GM18873 (cell line): Measurements from ENCODE around the gene RAPH1.
"Not testable (repeated sequence)": the region's sequence is repeated elsewhere in the genome, so short reads cannot be mapped to it uniquely, and the experiment has no call there.

Experiments used
- ATAC-seq: cut with Tn5 transposase; IDR thresholded peaks from one replicate; pipeline ENCODE4 v1.9.1; 2021; ENCODE audit warnings: mild to moderate bottlenecking, moderate library complexity, moderate number of reproducible peaks; ENCODE audit not compliant: unreplicated experiment, low FRiP score

The RAPH1 gene

DNA sequence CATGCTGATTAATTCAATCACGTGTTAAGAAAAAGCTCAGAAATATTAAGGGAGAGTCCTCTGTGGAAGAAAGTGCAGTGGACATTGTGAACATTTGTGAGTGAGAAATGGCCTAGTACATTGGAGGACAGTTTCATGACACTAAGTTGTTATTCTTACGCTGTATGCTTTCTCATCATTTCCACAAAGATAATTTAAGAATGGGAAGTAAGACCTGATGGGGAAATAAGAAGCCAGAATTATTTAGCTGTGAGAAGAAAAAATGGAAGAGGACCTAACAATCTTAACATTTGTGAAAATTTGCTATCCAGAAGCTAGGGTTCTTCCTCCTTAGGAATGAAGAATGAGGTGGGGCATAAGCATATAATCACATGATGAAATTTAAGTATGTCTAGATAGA is 15.2 kb upstream of the RAPH1 start:
- ATAC-seq = no peak

DNA sequence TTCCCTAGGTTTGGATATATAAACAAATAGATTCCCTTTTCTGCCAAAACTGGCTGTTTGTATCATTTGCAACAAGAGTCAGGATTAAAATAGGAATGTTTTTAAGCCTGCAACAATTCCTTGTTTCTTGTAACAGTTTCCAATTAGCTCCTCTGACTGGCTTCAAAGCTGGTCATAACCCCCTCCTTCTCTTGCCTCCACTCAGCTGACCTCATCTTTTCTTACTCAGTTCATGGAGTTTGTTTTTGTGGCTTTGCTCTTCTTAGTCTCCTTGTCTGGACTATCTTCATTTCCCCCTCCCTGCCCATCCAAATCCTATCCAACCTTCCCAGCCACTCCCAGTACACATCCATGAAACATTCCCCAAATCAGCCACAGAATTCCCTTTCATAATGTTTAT is 14.3 kb upstream of the RAPH1 start:
- no peak for ATAC-seq

DNA sequence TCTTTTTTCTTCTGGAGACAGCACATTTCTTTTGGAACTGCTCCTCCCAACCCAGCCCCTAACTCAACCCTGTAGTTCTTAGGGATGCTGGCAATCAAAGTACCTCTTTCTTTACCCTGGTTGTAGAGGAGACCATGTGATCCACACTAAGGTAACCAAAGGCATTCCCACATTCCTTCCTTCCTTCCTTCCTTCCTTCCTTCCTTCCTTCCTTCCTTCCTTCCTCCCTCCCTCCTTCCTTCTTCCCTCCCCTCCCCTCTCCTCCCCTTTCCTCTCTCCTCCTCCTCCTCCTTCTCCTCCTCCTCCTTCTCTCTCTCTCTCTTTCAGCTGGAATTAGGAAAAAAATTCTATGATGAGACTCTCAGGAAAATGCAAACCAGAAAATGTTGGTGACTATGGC is 13.8 kb upstream of the RAPH1 start:
- no peak for ATAC-seq

GRCh38 chr2:203547356-203547755 is 12.3 kb upstream of the RAPH1 start:
- ATAC-seq = no peak

GRCh38 chr2:203544402-203544801 is 9.3 kb upstream of the RAPH1 start:
- ATAC-seq = no peak

DNA sequence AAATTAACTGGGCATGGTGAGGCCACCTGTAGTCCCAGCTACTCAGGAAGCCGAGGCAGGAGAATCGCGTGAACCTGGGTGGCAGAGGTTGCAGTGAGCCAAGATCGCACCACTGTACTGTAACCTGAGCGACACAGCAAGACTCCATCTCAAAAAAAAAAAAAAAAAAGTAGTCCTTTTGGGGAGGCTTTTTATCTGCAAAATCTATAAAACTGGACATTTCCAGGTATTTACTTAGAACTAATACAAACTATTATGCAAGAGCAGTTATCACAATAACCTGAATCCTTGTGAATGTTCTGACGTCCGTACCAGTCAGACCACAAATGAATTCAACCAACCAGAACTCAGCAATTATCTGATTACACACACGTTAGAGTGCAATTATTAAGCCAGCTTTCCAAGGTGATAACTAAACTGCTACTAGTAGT is 8.8 kb upstream of the RAPH1 start:
- ATAC-seq = no peak

- not testable (repeated sequence) for ATAC-seq
Observed at GRCh38 chr2:203540598-203540997, 5.5 kb upstream of the RAPH1 start.

DNA sequence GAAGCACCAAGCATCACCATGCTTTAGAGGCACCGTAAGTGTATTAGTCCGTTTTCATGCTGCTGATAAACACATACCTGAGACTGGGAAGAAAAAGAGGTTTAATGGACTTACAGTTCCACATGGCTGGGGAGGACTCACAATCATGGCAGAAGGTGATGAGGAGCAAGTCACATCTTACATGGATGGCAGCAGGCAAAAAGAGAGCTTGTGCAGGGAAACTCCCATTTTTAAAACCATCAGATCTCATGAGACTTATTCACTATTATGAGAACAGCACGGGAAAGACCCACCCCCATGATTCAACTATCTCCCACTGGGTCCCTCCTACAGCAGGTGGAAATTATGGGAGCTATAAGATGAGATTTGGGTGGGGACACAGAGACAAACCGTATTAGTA is 3.1 kb upstream of the RAPH1 start:
- not testable (repeated sequence) for ATAC-seq

- not testable (repeated sequence) for ATAC-seq
Observed at GRCh38 chr2:203536586-203536951, 1.5 kb upstream of the RAPH1 start.

- no peak for ATAC-seq
Observed at GRCh38 chr2:203535784-203536585, 884 bp upstream of the RAPH1 start.

DNA sequence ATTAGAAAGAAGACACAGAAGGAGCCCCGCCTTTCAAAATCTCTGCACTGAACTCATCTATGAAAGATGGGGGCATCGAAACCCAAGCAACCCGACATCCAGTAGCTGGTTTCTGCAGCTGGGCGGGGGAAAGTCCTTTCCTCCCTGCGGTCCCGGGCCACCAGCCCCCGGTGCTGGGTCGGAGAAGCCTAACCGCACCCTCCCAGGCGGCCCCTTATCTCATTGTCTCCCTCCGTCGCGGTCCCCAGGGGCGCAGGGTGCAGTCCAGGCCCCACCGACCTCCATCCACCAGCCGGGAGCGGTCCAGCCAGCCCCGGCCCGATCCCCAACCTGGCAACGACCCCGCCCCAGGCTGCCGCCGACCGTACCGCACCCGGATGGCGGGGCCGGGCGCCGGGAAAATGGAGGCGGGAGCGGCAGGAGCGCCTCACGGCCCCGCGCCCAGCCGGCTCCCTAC is 452 bp downstream of the RAPH1 start:
- no peak for ATAC-seq

GRCh38 chr2:203533676-203534591 is 1.2 kb downstream of the RAPH1 start:
- ATAC-seq = no peak

GRCh38 chr2:203532957-203533658 is 2.0 kb downstream of the RAPH1 start:
- ATAC-seq = no peak

DNA sequence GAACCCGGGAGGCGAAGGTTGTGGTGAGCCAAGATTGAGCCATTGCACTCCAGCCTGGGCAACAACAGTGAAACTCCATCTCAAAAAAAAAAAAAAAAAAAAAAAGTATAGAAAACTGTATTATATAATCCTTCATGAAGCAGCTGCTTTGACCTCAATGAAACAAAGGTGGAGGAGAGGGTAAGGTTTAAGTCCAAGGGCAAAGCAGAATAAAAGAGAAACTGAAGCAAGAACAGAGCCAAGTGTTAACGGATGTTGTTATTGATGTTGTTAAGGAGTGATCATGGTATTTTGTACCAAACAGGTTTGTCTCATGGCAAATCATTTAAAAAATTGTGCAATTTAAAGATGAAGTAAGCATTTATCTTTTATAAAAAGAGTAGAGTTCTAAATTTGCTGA is 7.4 kb downstream of the RAPH1 start:
- ATAC-seq = no peak

GRCh38 chr2:203513268-203513667 is 21.8 kb downstream of the RAPH1 start:
- ATAC-seq = not testable (repeated sequence)

GRCh38 chr2:203510941-203511305 is 24.2 kb downstream of the RAPH1 start:
- ATAC-seq = no peak

DNA sequence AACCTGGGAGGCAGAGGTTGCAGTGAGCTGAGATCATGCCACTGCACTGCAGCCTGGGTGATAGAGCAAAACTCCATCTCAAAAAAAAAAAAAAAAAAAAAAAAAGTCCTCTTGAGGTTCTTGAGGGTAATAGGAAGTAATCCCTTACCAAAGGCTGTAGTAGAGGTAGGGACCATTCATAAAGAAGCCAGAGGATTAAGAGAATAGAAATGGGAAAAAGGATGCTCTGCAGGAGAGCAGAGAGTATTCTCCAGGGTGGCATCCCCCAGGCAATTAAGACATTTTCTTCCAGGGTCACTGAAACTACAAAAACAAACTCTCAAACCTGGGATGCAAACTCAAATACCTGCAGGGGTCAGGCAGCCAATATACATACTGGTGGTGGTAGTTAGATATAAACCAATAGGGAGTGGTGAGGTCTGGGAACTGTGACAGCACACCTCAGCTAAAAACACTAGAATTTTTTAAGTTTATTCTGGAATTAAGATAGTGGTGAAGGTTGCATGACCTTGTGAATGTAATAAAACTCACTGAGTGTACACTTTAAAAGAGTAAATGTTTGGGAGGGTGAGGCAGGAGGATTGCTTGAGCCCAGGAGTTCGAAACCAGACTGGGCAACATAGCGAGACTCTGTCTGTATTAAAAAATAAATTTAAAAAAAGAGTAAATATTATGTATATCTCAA is 24.7 kb downstream of the RAPH1 start:
- no peak for ATAC-seq

DNA sequence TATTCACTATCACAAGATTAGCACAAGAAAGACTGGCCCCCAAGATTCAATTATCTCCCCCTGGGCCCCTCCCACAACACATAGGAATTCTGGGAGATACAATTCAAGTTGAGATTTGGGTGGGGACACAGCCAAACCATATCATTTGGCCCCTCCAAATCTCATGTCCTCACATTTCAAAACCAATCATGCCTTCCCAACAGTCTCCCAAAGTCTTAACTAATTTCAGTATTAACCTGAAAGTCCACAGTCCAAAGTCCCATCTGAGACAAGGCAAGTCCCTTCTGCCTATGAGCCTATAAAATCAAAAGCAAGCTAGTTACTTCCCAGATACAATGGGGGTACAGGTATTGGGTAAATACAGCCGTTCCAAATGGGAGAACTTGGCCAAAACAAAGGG is 31.6 kb downstream of the RAPH1 start:
- ATAC-seq = not testable (repeated sequence)

GRCh38 chr2:203501873-203502272 is 33.2 kb downstream of the RAPH1 start:
- ATAC-seq = no peak

GRCh38 chr2:203500951-203501350 is 34.1 kb downstream of the RAPH1 start:
- ATAC-seq = no peak
